Suprapubic skin (tissue), 4 donors: Measurements from ENCODE around the gene LTO1.

Experiments used
- CTCF ChIP-seq, 2 donors: fragments of 200-600 bp in 1 of 2; fragments of 450-650 bp in 1 of 2; sonication (generic) in 1 of 2; IDR thresholded peaks; one replicate each; pipeline ENCODE4 v1.5.1; 2016 to 2019; ENCODE audit warnings: antibody characterized with exemption in 2 of 2, mild to moderate bottlenecking in 1 of 2, moderate library complexity in 1 of 2
- EP300 ChIP-seq: sonication (generic); formaldehyde crosslinking; IDR thresholded peaks from one replicate; pipeline ENCODE4 v1.6.1; 2017; ENCODE audit warnings: antibody characterized with exemption
- POLR2A ChIP-seq, 2 donors: fragments of 450-650 bp; IDR thresholded peaks; one replicate each; pipeline ENCODE4 v1.6.1; 2017; ENCODE audit warnings: antibody characterized with exemption in 2 of 2, mild to moderate bottlenecking in 2 of 2, moderate library complexity in 2 of 2
- POLR2AphosphoS5 ChIP-seq, 3 donors: sonication (generic); formaldehyde crosslinking; IDR thresholded peaks; one replicate each; pipeline ENCODE4 v1.6.1; 2017; ENCODE audit warnings: antibody characterized with exemption in 3 of 3

- TF ChIP-seq CTCF (IDR thresholded peaks at IDR 0.05): no peak
- TF ChIP-seq POLR2AphosphoS5 (IDR thresholded peaks at IDR 0.05): no peak
- TF ChIP-seq POLR2A (IDR thresholded peaks at IDR 0.05): no peak
- no peak for TF ChIP-seq EP300
Measured at GRCh38 chr11:69691463-69691862, 16.3 kb upstream of the LTO1 start.
